ENCODE data around the gene MAP1A.
"Not testable (repeated sequence)": the region's sequence is repeated elsewhere in the genome, so short reads cannot be mapped to it uniquely, and the experiment has no call there.

Gene MAP1A

DNA sequence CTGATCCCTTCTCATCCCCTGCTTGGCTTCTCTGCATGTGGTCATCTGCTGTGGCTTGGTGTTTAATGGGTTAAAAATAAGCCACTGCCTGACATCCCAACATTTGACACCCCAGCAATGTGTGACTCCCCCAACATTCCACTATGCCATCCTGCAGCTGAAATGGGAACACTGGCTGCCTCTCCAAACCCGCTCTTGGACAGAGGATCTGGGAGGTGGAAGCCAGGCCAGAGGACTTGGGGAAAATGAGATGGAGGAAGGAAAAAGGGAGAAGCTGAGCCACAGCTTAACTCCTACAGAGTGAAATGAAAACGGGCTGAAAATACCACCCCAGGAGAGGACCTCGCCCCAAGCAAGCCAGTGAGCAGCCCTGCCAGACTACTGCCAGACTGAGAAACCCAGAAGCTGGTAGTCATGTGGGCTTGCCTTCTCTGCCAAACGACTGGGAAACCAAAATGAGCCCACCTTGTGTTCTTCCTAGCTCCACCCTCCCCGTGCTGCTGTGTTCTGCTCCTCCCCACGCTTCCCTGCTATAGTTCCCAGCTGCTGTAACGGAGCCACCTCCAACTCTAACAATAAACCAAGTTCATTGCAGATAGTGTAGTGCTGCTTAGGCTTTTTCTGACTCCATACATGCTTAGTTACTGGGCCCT lies 13.7 kb downstream of the MAP1A start:
- DNase-seq, result no peak

GRCh38 chr15:43532826-43533225 lies 15.4 kb downstream of the MAP1A start:
- DNase-seq, result peak; percentile 43

GRCh38 chr15:43534897-43535296 lies 17.5 kb downstream of the MAP1A start:
- DNase-seq, result no peak

DNA sequence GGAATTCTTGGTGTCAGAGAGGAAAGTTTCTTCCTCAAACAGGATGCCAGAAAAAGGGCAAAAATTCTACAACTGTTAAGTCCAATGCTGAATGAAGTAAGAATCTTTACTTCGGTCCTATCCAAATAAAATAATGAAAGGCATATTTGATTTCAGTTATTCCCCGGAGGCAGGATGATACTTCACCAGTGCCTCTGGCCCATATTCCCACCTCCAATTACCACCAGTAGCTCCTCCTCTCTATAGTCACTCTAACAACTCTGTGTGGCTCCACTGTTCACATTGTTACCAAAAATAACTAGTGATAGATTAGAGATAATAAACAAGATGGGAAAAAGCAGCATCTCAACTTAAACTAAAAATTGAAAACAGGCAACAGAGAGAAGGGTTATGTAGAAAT lies 20.7 kb downstream of the MAP1A start:
- no peak for DNase-seq

DNA sequence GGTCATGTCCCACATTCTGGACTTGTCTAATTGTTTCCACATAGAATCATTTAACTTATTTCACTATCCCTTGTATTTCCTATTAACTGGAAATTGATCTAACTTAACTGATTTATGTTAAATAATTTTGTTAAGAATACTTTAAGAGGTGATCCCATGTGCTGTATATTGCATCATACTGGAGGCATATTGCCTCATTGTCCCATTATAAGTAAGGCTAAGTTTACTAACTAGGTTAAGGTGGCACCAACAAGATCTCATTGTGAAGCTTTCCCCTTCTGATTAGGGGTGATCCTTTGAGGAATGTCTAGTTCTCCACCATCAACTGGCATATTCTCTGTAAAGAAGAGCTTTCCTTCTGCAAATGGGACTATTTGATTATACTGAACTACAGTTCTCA lies 24.4 kb downstream of the MAP1A start:
- DNase-seq, result no peak

DNA sequence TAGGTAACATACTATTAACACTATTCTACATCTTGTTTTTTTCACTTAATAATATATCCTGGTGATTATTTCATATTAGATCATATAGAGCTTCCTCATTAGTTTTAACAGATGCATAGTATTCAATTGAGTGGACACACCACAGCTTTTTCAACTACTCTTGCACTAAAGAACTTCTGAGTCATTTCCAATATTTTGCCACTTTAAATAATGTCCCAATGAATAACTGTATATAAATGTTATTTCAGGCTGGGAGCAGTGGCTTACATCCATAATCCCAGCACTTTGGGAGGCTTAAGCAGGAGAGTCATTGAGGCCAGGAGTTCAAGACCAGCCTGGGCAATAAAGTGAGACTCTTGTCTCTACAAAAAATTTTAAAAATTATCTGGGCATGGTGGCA lies 26.9 kb downstream of the MAP1A start:
- no peak for DNase-seq

- DNase-seq, result no peak
Observed at GRCh38 chr15:43545426-43545825, 28.0 kb downstream of the MAP1A start.

DNA sequence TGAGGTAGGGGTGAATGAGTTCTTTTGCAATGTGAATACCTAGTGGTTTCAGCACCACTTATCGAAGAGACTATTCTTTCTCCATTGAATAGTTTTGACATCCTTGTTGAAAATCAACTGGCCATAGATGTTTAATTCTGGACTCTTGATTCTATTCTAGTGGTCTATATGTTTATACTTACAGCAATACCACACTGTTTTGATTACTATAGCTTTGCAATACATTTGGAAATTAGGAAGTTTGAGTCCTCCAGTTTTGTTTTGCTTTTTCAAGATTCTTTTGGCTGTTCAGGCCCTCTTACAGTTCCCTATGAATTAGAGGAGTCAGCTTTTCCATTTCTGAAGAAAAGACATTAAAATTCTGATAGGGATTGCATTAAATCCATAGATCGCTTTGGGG lies 30.1 kb downstream of the MAP1A start:
- no peak for DNase-seq

- DNase-seq, result peak; percentile 80
Observed at GRCh38 chr15:43550527-43551363, 33.3 kb downstream of the MAP1A start.

GRCh38 chr15:43552256-43552655 lies 34.8 kb downstream of the MAP1A start:
- no peak for DNase-seq

DNA sequence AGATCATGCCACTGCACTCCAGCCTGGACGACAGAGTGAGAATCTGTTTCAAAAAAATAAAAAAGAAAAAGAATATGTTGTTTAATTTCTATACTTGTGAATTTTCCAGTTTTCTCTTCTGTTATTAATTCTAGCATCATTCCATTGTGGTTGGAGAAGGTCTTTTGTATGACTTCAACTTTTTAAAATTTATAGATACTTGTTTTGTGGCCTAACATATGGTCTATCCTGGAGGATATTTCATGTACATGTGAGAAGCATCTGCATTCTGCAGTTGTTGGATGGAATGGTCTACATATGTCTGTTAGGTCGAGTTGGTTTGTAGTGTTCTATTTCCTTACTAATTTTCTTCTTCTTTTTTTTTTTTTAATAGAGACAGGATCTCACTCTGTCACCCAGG lies 35.6 kb downstream of the MAP1A start:
- DNase-seq, result no peak

DNA sequence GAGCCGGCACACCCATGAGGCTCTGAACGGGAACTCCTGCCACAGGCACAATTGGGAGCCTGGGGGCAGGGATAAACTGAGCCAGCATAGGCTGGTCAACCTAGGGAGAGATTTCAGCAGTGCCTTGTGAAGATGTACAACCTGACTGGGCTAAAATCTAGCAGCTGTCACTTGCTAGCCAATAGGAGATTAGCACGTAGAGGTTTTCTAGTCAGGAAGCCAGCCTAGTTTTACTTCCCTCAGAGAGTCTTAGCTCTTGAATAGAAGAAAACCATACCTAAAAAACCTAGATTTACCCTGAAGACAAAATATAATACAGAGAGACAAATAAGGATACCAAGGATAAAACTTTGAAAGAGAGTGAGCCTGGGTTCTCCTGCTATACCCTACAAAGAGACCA lies 45.3 kb downstream of the MAP1A start:
- not testable (repeated sequence) for DNase-seq

GRCh38 chr15:43563793-43564192 lies 46.4 kb downstream of the MAP1A start:
- DNase-seq, result not testable (repeated sequence)

- not testable (repeated sequence) for DNase-seq
Observed at GRCh38 chr15:43566615-43567014, 49.2 kb downstream of the MAP1A start.

DNA sequence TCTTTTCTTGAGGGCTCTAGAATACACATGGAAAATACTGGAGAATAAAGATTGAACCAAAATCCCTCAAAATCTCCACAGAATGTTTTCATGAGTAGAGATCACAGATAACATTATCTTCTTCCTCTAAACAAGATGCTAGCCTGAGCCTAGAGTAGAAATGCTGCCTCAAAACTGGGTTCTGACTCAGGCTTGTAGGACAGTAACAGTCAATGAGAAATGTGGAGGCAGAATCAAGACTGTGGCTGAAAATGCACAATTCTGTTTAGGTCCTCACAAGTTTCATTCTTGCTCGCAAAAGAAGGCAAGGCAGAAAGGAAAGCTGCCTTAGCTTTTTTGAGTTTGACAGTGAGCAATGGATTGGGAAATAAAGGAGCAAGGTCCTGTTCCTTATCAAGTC lies 57.2 kb downstream of the MAP1A start:
- not testable (repeated sequence) for DNase-seq

Measured in fibroblast of skin of right biceps (primary cell).